ENCODE results near the gene CGB5.

Gene CGB5

GRCh38 chr19:49059053-49059452, 15.4 kb downstream of the CGB5 start:
- TF ChIP-seq CTCF (IDR thresholded peaks at IDR 0.05; ENCODE audit: low read depth, low read length, missing control alignments), result no peak
- DNase-seq (ENCODE audit: extremely low read depth, low read depth), result no peak
- no peak overlapping the region for H3K4me3 ChIP-seq (replicated peaks; ENCODE audit: low read depth, low read length)

- no peak for DNase-seq (ENCODE audit: extremely low read depth, low read depth)
- TF ChIP-seq CTCF (IDR thresholded peaks at IDR 0.05; ENCODE audit: low read depth, low read length, missing control alignments), result no peak
- H3K4me3 ChIP-seq (replicated peaks; ENCODE audit: low read depth, low read length), result no peak overlapping the region
Measured at GRCh38 chr19:49061000-49061399, 17.4 kb downstream of the CGB5 start.

GRCh38 chr19:49061445-49061844, 17.8 kb downstream of the CGB5 start:
- no peak for TF ChIP-seq CTCF (IDR thresholded peaks at IDR 0.05; ENCODE audit: low read depth, low read length, missing control alignments)
- DNase-seq (ENCODE audit: extremely low read depth, low read depth), result no peak
- no peak overlapping the region for H3K4me3 ChIP-seq (replicated peaks; ENCODE audit: low read depth, low read length)

GRCh38 chr19:49064029-49064629, 20.5 kb downstream of the CGB5 start:
- no peak for TF ChIP-seq CTCF (IDR thresholded peaks at IDR 0.05; ENCODE audit: low read depth, low read length, missing control alignments)
- no peak overlapping the region for H3K4me3 ChIP-seq (replicated peaks; ENCODE audit: low read depth, low read length)

GRCh38 chr19:49064768-49065611, 21.3 kb downstream of the CGB5 start, which contains the start of gene NTF4:
TSS of gene NTF4 (minus strand) at chr19:49064818. CDS start at chr19:49061997, 2,821 bp downstream.
- no peak for TF ChIP-seq CTCF (IDR thresholded peaks at IDR 0.05; ENCODE audit: low read depth, low read length, missing control alignments)
- H3K4me3 ChIP-seq (replicated peaks; ENCODE audit: low read depth, low read length), result no peak within 1 kb of the TSS
- no peak for DNase-seq (ENCODE audit: extremely low read depth, low read depth)

More at GRCh38 chr19:49064029-49064629, 20.5 kb downstream of the CGB5 start:
- DNase-seq (ENCODE audit: extremely low read depth, low read depth), result no peak

GRCh38 chr19:49065905-49066512, 22.4 kb downstream of the CGB5 start:
- TF ChIP-seq CTCF (IDR thresholded peaks at IDR 0.05; ENCODE audit: low read depth, low read length, missing control alignments), result no peak
- no peak for DNase-seq (ENCODE audit: extremely low read depth, low read depth)
- no peak overlapping the region for H3K4me3 ChIP-seq (replicated peaks; ENCODE audit: low read depth, low read length)

Measured in HFF-Myc (cell line).